Suprapubic skin (tissue), 4 donors: Measurements from ENCODE around the gene PRAME. TPM values are rescaled to one million over a fixed set of nuclear protein-coding genes. Genes with fewer than 3 reads are reported as not detected.

Experiments used
- DNase-seq, 2 donors: peaks; one replicate each; pipeline ENCODE4 v3.0.0-alpha.2; 2019; ENCODE audit warnings: low spot score in 2 of 2
- H3K27ac ChIP-seq: fragments of 200-600 bp; sonication (generic); one replicate; pipeline ENCODE4 v1.5.1; 2019
- H3K27me3 ChIP-seq: fragments of 200-600 bp; sonication (generic); one replicate; pipeline ENCODE4 v1.5.1; 2019
- H3K36me3 ChIP-seq: fragments of 200-600 bp; sonication (generic); one replicate; pipeline ENCODE4 v1.5.1; 2019
- H3K4me1 ChIP-seq: fragments of 200-600 bp; sonication (generic); one replicate; pipeline ENCODE4 v1.5.1; 2019
- H3K4me3 ChIP-seq: fragments of 200-600 bp; sonication (generic); one replicate; pipeline ENCODE4 v1.5.1; 2019; ENCODE audit warnings: mild to moderate bottlenecking
- H3K9me3 ChIP-seq: fragments of 200-600 bp; sonication (generic); one replicate; pipeline ENCODE4 v1.5.1; 2019
- CTCF ChIP-seq, 2 donors: fragments of 200-600 bp in 1 of 2; fragments of 450-650 bp in 1 of 2; sonication (generic) in 1 of 2; IDR thresholded peaks; one replicate each; pipeline ENCODE4 v1.5.1; 2016 to 2019; ENCODE audit warnings: antibody characterized with exemption in 2 of 2, mild to moderate bottlenecking in 1 of 2, moderate library complexity in 1 of 2
- EP300 ChIP-seq: sonication (generic); formaldehyde crosslinking; IDR thresholded peaks from one replicate; pipeline ENCODE4 v1.6.1; 2017; ENCODE audit warnings: antibody characterized with exemption
- POLR2A ChIP-seq, 2 donors: fragments of 450-650 bp; IDR thresholded peaks; one replicate each; pipeline ENCODE4 v1.6.1; 2017; ENCODE audit warnings: antibody characterized with exemption in 2 of 2, mild to moderate bottlenecking in 2 of 2, moderate library complexity in 2 of 2
- POLR2AphosphoS5 ChIP-seq, 3 donors: sonication (generic); formaldehyde crosslinking; IDR thresholded peaks; one replicate each; pipeline ENCODE4 v1.6.1; 2017; ENCODE audit warnings: antibody characterized with exemption in 3 of 3
- WGBS: methylation state at CpG from one replicate; pipeline ENCODE4 v1.1.5; 2018; 5-methylcytosine and 5-hydroxymethylcytosine counted together
- total RNA-seq, 4 donors: library from RNA; depleted of rRNA; stranded (reverse); fragments of >200 nt; gene quantifications; one replicate each; pipeline ENCODE4 v1.1.0, GENCODE V29; 2016

Gene PRAME
- total RNA-seq, 4 donors from 2014 or later: not detected

- Histone ChIP-seq H3K36me3 (no peaks in the 10 kb centered on the region), H3K9me3 (no peaks in the 10 kb centered on the region), H3K4me1 (no peaks in the 10 kb centered on the region), H3K27me3 (peaks cover 7% of the 10 kb centered on the region), H3K27ac (no peak overlapping the region), H3K4me3 (no peak overlapping the region)
- WGBS: 57% methylated on average over 3 of the region's 3 CpGs
- TF ChIP-seq POLR2A (IDR thresholded peaks at IDR 0.05) (no peak), EP300 (no peak), CTCF (IDR thresholded peaks at IDR 0.05) (no peak)
- no peak for DNase-seq
Observed at GRCh38 chr22:22547692-22548300, 11.3 kb downstream of the PRAME start.

GRCh38 chr22:22547226-22547625 lies 11.8 kb downstream of the PRAME start:
- DNase-seq: no peak
- peaks cover 7% of the 10 kb centered on the region for H3K27me3 ChIP-seq
- 87% methylated on average over 3 of the region's 3 CpGs for WGBS
- no peak overlapping the region for H3K27ac ChIP-seq
- H3K4me3 ChIP-seq: no peak overlapping the region
- no peaks in the 10 kb centered on the region for H3K36me3 ChIP-seq
- TF ChIP-seq EP300 (no peak), POLR2A (IDR thresholded peaks at IDR 0.05) (no peak), CTCF (IDR thresholded peaks at IDR 0.05) (no peak), POLR2AphosphoS5 (IDR thresholded peaks at IDR 0.05) (no peak)
- no peaks in the 10 kb centered on the region for H3K4me1 ChIP-seq
- H3K9me3 ChIP-seq: no peaks in the 10 kb centered on the region

GRCh38 chr22:22546490-22546889 lies 12.6 kb downstream of the PRAME start:
- no peak overlapping the region for H3K4me3 ChIP-seq
- DNase-seq: no peak
- no peaks in the 10 kb centered on the region for H3K9me3 ChIP-seq
- no peaks in the 10 kb centered on the region for H3K4me1 ChIP-seq
- 80% methylated on average over 2 of the region's 5 CpGs for WGBS
- H3K36me3 ChIP-seq: no peaks in the 10 kb centered on the region
- H3K27ac ChIP-seq: no peak overlapping the region
- H3K27me3 ChIP-seq: peaks cover 7% of the 10 kb centered on the region
- TF ChIP-seq EP300 (no peak), POLR2AphosphoS5 (IDR thresholded peaks at IDR 0.05) (no peak), POLR2A (IDR thresholded peaks at IDR 0.05) (no peak), CTCF (IDR thresholded peaks at IDR 0.05) (no peak)

GRCh38 chr22:22545084-22545483 lies 14.0 kb downstream of the PRAME start:
- H3K36me3 ChIP-seq: no peaks in the 10 kb centered on the region
- H3K4me3 ChIP-seq: no peak overlapping the region
- TF ChIP-seq POLR2AphosphoS5 (IDR thresholded peaks at IDR 0.05): no peak
- no peak for TF ChIP-seq POLR2A (IDR thresholded peaks at IDR 0.05)
- no peak for TF ChIP-seq CTCF (IDR thresholded peaks at IDR 0.05)
- TF ChIP-seq EP300: no peak
- WGBS: 92% methylated on average over 2 of the region's 2 CpGs
- H3K27me3 ChIP-seq: peaks cover 5% of the 10 kb centered on the region
- DNase-seq: no peak
- H3K4me1 ChIP-seq: no peaks in the 10 kb centered on the region
- H3K9me3 ChIP-seq: no peaks in the 10 kb centered on the region
- no peak overlapping the region for H3K27ac ChIP-seq

GRCh38 chr22:22538226-22538989 lies 20.7 kb downstream of the PRAME start:
- Histone ChIP-seq H3K27ac (no peak overlapping the region), H3K27me3 (peaks cover 8% of the 10 kb centered on the region), H3K4me3 (no peak overlapping the region), H3K4me1 (no peaks in the 10 kb centered on the region), H3K36me3 (no peaks in the 10 kb centered on the region), H3K9me3 (no peaks in the 10 kb centered on the region)
- 72% methylated on average over 7 of the region's 7 CpGs for WGBS
- no peak for DNase-seq
- no peak for TF ChIP-seq EP300
- no peak for TF ChIP-seq POLR2A (IDR thresholded peaks at IDR 0.05)
- no peak for TF ChIP-seq POLR2AphosphoS5 (IDR thresholded peaks at IDR 0.05)
- no peak for TF ChIP-seq CTCF (IDR thresholded peaks at IDR 0.05)
